Left colon (tissue), 2 donors: Measurements from ENCODE around the gene AVL9. TPM values are rescaled to one million over a fixed set of nuclear protein-coding genes. Genes with fewer than 3 reads are reported as not detected.
"Not testable (repeated sequence)": the region's sequence is repeated elsewhere in the genome, so short reads cannot be mapped to it uniquely, and the experiment has no call there.

Experiments used
- ATAC-seq: fragments of 200-7000 bp; cut with Tn5 transposase; one replicate; pipeline ENCODE4 v1.9.1; 2020; ENCODE audit warnings: mild to moderate bottlenecking, moderate library complexity
- DNase-seq, 2 donors: peaks; one replicate each; pipeline ENCODE4 v3.0.0-alpha.2; 2020
- intact Hi-C, 2 donors: fragments of 100-400 bp; cut with DNase I in 1 of 2; cut with micrococcal nuclease in 1 of 2; formaldehyde crosslinking; loops; one replicate each; pipeline versions ENCODE4 v1.11.2 to v1.14.0; 2022; cut with DNase I, micrococcal nuclease
- long read RNA-seq: library from polyadenylated mRNA; unstranded; transcript quantifications from one replicate; pipeline ENCODE4 v2.0.0, GENCODE V29; 2021
- total RNA-seq, 2 donors: library from RNA; stranded (reverse); fragmentation: NEBNext Ultra II Directional; extraction: Animal tissue kit (Norgen Biotek cat#: 25700); gene quantifications; one replicate each; pipeline ENCODE4 v1.2.1, GENCODE V29; 2021
- donor health status: DM: no; HTN: no; CAD: no.
- donor health status: DM: yes; HTN: yes; CAD: no.

Gene AVL9
- total RNA-seq: 10 to 100 TPM; 83.3 to 83.5 TPM
- long read RNA-seq, full-length matches to known transcripts: 17 of 65 reads
- long read RNA-seq, partial matches to known transcripts: 5 of 65 reads
- long read RNA-seq, other reads (novel, unspliced or antisense): 43 of 65 reads

DNA sequence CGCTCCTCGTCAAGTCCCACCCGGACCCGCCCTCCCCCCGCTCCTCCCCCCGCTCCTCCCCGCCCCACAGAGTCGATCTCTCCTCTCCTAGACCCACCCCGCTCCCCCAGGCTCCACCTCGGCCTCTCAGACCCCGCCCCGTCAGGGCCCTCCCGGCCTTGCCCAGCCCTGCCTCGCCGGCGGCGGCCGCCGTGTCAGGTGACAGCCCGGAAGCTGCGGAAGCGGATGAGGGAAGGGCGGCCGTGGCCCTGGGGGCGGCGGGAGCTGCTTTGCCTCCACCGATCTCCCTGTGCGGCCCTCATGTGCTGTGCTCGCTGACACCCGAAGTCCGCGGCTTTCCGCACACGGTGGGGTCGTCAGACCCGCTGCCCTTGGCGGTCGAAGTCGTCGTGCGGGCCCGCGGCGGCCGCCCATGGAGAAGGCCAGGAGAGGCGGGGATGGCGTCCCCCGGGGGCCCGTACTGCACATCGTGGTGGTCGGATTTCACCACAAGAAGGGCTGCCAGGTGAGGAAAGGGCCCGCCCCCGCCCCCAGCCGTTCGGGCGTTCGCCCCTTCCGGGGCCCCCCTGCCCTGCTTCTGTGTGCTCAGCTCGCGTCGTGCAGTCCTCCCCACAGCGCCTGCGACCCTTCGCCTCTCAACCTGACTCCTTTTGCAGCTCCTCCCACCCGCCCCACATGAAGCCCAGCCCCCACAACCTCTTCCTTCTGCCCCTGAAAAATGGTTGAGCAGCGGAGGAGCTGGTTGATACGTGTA lies at the start of gene AVL9:
AVL9 (plus strand) TSS at position 192 of the 754 bp plus-strand sequence; CDS start at position 413, 221 bp downstream.
- peak; percentile 97 to 99 for DNase-seq
- ATAC-seq: peak; percentile 93
- intact Hi-C loops: no loop called here

GRCh38 chr7:32447218-32447617 lies 48.1 kb upstream of the AVL9 start:
- intact Hi-C loops: no loop called here
- no peak for ATAC-seq
- DNase-seq: no peak

GRCh38 chr7:32453341-32454011 lies 41.8 kb upstream of the AVL9 start:
- DNase-seq (no peak), ATAC-seq (no peak)
- intact Hi-C loops: no loop called here

DNA sequence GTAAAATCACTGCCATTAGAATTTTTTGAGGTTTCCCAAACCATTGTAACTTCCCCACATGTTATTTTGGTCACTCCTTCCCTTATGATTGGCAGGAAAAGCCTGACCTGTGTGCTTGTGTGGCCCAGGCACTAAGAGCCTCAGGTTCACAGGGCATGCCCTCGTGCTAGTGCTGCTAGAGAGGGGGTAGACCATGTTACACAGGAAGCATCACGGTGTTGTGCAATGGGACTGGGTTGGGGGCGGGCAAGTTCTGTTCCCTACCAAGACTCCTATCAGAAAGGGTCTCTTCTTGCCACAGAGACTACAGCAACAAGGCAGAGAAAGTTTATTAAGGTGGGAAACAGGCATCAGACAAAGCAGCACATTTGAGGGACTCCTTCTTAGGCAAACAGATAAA lies 37.3 kb upstream of the AVL9 start:
- intact Hi-C loops: no loop called here
- ATAC-seq: no peak

GRCh38 chr7:32459788-32460187 lies 35.5 kb upstream of the AVL9 start:
- ATAC-seq: no peak
- intact Hi-C loops: no loop called here
- DNase-seq: no peak

More for the DNA sequence above, 37.3 kb upstream of the AVL9 start:
- DNase-seq: no peak

DNA sequence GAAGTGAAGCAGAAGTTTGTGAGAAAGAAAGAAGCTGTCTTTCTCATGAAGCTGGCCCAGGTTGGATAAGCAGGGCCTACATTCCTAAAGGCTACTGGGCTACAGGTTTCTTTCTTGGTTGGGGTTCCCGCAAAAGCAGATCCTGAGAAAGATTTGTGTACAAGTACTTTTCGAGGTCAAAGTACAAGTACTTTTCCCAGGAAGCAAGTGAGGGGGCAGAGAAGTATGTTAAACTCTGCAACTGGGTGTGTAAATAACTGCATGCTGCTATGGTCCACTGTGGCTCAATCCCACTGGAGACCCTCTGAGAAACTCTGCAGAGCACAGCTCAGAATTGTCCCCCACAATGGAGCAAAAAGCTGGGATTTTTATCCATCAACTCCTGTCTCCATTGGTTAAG lies 33.8 kb upstream of the AVL9 start:
- intact Hi-C loops: no loop called here
- DNase-seq (no peak), ATAC-seq (peak; percentile 63)

DNA sequence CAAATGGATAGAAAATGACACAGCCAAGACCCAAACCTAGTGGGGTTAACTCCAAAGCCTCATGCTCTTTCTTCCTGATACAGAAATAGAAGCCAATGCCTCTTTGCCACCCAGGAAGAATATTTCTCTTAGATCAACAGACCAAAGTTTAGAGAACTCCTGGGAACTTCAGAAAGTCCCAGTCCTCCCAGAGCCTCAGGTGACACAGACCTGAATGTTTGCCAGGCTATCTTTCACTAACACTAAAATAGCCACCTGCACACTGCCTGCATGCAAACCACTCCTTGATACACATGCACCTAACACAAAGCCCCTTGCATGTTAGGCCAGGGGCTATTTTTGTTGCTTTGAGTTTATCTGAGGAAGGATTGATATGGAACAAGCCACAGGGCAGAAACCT lies 32.8 kb upstream of the AVL9 start:
- DNase-seq (no peak), ATAC-seq (peak; percentile 49)
- intact Hi-C loops: no loop called here

GRCh38 chr7:32462977-32463376 lies 32.3 kb upstream of the AVL9 start:
- ATAC-seq (peak; percentile 44), DNase-seq (no peak)
- intact Hi-C loops: no loop called here

GRCh38 chr7:32464641-32465416 lies 30.5 kb upstream of the AVL9 start:
- intact Hi-C loops, ATAC-seq, DNase-seq: not testable (repeated sequence)

GRCh38 chr7:32470004-32470403 lies 25.3 kb upstream of the AVL9 start:
- DNase-seq, intact Hi-C loops, ATAC-seq: not testable (repeated sequence)

- ATAC-seq (no peak), DNase-seq (no peak)
- intact Hi-C loops: no loop called here
Measured at GRCh38 chr7:32470871-32471270, 24.4 kb upstream of the AVL9 start.

GRCh38 chr7:32472015-32472414 lies 23.3 kb upstream of the AVL9 start:
- intact Hi-C loops: no loop called here
- ATAC-seq: no peak
- no peak for DNase-seq

DNA sequence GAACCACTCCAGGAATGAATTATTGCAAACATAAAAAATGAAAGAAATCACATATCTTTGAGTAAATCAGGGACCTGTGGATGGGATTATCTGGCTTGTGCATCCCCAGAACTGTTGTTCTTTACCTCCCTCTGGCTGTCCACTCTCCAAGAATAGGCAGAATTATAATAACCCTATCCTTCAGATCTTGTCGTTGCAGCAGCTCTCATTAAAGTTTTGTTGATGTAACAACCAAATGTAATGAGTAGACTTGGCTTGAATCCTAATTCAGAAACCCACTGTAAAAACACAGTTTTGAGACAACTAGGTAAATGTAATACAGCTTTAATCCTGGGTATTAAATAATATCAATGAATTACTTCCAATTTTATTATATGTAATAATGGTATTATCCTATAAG lies 21.3 kb upstream of the AVL9 start:
- ATAC-seq (no peak), DNase-seq (no peak)
- intact Hi-C loops: no loop called here

DNA sequence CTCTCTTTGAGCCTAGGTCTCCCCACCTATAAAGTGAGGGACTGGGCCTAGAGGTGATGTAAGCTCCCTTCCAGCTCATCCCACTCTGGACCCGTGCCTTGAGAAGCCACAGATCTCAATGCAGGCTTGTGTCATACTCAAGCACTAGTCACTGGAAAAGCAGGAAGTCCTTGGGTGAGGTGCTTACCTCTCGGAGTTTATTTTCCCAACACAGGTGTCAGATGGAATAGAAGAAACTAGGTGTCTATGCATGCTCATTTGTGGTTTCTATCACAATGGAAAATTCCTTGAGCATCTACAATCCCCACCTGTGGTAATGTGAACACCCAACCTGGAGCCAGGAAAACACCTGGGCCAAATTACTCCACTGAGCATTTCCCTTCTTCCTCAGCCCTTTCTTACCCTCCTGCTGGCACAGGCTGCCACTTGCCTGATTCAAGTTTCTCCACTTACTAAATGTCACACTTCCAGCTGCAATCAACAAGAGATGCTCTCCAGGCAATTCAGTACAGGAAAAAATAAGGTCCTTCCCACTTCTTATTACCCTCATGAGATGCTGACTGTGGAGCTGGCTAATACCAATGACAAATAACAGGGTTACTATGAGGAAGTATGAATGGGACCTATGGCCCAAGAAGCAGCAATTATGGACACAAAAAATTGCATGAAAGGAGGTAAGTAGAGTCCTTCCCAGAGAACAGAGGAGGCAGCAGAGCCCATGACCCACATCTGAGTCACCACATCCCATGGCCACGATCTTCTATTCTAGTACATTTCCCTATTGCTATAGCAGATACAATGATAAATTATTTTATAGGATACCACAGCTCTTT lies 18.3 kb upstream of the AVL9 start:
- DNase-seq (no peak), ATAC-seq (no peak)
- intact Hi-C loops: no loop called here

DNA sequence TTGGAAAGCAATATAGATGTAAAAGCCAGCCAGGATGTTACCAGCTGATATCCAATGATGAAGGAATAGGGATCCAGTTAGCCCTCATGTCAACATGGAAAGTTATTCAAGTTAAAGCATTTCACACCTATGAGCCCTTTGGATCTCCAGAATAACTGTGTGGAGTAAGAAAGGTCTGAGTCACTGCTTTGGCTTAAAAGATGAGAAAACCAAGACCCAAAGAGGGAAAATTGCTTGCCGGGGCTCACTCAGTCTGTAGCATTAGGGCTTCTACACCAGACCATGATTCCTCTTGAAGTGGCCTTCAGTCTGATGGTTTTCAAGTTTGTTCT lies 17.7 kb upstream of the AVL9 start:
- intact Hi-C loops: no loop called here
- no peak for ATAC-seq

DNA sequence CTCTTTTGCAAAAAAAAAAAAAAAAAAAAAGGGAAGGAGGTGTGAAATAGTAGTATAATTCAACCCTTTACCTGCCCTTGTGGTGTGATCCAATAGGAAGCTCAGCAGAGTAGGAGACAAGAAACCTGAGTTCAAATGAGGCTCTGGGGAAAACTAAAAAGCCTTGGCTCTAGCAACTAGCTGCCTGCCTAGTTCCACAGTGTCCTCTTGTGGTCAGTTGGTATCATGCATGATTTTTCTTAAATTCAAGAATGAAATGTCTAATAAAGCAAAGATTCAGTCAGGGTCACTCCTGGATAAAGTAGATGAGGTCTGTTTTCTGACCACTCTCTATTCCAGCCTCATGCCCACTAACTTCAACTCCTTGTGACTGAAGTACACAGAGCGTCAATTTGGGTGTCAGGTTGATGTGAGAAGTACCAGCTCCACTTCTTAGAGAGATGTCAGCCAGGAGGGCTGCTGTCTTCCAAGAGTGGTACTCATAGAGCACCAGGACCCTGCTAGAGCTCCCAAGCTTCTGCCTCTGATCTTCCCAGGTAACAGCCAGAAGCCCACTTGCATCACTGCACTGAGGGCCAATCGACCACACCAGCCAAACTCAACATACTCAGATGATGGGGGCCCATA lies 15.6 kb upstream of the AVL9 start:
- DNase-seq (no peak), ATAC-seq (peak; percentile 50)
- intact Hi-C loops: no loop called here

More for the DNA sequence above, 17.7 kb upstream of the AVL9 start:
- DNase-seq: no peak

DNA sequence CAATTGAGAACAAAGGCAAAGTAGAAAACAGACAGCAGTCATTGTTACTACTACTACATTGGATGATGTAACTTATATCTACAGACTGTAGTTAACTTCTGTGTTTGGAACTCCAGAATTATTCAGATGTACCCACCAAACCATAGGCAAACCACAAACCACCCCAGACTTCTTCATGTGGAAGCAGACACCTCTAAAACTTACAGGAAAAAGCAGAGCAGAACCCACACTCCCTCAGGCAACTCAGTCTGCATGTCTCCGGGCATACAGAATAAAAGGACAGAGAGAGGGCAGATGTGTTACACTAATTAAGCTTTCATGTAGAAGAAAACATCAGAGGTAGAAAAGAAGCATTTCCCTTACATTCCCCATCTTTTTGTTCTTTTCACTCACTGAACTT lies 14.1 kb upstream of the AVL9 start:
- ATAC-seq (no peak), DNase-seq (no peak)
- intact Hi-C loops: no loop called here

DNA sequence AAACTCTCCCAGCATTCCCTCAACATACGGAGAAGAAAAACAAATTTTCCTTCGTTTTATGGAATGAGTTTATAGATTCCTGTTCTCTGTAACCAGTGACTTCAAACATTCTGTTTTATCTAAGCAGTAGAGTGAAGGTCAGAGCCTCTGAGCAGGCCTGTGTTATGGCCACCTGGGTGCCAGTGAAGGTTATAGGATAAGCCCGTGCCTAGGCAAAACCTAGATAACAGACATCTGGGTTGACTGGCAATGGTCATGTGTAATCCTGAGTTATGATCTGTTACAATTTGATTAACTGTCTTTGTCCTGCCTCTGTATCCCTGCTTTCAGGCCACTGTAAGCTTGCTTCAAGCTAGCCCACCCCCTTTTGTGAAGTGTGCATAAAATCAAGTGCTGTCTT lies 13.4 kb upstream of the AVL9 start:
- intact Hi-C loops: no loop called here
- DNase-seq (no peak), ATAC-seq (peak; percentile 63)
